ENCODE data around the gene POLE.
"Not testable (repeated sequence)": the region's sequence is repeated elsewhere in the genome, so short reads cannot be mapped to it uniquely, and the experiment has no call there.

Gene POLE

GRCh38 chr12:132719141-132719953, 32.2 kb upstream of the POLE start:
- DNase-seq: no peak

DNA sequence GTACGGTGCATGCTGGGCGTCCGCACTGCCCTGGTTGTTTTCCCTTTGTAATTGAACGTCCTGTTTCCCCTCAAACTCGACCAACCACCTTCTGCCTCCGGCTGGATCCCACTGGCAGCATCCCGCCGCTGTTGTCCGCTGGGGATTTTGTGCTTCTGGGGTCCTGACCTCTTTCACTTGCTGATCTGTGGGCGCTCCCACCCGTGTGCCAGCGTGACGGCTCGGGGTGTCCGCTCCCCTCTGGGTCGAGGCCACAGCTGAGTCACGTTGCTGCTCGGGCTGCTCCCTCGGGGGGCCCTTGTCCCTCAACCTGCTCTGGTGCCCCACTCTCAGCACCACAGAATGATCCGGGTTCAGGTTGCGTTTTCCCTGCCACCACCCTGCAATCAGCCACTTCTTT, 31.5 kb upstream of the POLE start:
- no peak for DNase-seq

GRCh38 chr12:132717531-132718387, 30.6 kb upstream of the POLE start:
- no peak for DNase-seq

DNA sequence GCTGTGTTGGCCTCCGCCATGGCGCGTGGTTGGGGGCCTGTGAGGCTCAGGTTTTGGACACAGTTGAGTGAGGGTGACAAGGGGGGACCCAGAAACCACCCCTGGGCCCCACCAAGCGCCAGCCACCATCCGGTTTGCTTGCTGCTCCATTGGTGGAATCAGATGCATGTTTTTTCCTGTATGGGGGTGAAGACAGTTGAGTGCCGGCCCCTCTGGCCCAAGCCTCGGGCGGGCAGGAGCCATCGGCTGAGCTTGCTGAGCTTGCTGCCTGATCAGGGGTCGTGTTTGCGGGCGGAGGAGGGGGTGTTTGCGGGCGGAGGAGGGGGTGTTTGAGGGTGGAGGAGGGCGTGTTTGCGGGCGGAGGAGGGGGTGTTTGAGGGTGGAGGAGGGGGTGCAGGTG, 29.9 kb upstream of the POLE start:
- no peak for DNase-seq

DNA sequence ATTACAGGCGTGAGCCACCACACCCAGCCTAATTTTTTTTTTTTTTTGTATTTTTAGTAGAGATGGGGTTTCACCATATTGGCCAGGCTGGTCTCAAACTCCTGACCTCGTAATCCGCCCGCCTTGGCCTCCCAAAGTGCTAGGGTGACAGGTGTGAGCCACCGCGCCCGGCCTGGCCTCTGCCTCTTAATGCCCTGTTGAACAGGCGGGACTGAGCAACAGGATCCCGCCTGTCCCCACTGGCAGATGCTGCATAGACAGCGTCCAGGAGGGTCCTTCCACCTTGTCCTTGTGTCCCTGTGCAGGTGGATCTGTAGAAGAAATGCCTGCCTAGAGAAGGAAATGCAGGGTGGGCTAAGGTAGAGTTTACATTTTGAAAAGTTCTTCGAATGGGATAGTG, 29.2 kb upstream of the POLE start:
- no peak for DNase-seq

GRCh38 chr12:132715874-132716273, 28.7 kb upstream of the POLE start:
- DNase-seq: no peak

DNA sequence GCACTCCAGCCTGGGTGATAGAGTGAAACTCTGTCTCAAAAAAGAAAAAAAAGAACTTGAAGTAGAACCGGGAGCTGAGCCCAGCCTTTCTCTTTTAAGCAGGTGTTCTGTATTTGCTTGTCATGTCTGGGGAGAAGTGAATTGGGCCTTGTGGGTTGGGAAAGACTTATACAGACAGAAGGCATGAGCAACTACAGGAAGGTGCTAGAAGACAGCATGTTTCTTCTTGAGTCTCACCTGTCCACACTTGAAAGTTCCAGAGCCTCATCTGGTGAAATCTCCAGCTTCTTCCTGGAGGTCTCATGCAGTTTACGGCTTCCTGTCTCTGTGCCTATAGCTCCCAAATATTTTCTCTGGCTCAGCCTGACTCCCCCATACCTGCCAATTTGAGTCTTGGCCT, 26.0 kb upstream of the POLE start:
- DNase-seq: no peak

- DNase-seq: peak in 5 of 56 donors; percentile 12 to 42 (median 34)
Observed at GRCh38 chr12:132711080-132711843, 24.1 kb upstream of the POLE start.

DNA sequence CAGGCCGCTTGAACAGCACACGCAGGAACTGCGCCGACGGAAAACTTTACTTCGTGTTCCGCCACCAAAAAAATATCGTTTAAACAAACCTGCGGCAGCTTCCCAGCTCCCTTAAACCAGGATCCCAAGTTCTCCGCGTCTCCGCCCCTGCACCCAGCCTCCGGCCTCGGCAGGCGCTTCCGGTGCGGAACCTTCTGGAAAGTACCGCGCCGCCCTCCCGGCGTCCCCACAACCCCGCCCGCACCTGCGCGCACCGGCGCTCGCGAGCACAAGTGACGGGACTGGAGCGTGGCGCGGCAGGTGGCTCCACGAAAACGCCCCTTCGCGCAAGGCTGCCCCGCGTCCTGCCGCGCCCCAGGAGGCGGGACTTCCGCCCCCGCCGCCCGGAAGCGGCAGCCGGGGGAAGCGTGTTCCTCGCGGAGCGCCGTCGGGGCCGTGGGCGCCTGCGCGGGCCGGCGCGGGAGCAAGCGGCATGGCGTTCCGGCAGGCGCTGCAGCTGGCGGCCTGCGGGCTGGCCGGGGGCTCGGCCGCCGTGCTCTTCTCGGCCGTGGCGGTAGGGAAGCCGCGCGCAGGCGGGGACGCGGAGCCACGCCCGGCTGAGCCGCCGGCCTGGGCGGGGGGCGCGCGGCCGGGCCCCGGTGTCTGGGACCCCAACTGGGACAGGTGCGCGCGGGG, 23.4 kb upstream of the POLE start, which contains the start of gene PGAM5:
Gene PGAM5, plus strand, starts transcription at position 438 of the 675 bp plus-strand sequence. Its CDS starts 35 bp downstream, at position 473.
- peak in 55 of 56 donors; percentile 10 to 87 (median 71) for DNase-seq

DNA sequence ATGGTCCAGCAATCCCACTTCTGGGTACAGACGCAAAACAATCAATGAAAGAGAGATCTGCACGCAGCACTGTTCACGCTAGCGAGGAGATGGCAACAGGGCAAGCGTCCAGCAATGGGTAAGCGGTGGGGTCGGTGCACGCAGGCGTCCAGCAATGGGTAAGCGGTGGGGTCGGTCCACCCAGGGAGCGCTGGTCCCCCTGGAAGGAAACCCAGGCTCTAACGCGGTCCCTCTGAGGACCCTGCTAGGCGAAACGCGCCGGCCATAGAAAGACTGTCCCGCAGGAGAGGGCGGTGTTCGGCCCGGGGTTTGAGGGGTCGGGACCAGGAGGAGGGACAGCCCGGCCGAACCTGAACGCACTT, 22.9 kb upstream of the POLE start:
- peak in 5 of 56 donors; percentile 26 to 51 (median 34) for DNase-seq

GRCh38 chr12:132708150-132708549, 21.0 kb upstream of the POLE start:
- DNase-seq: no peak

DNA sequence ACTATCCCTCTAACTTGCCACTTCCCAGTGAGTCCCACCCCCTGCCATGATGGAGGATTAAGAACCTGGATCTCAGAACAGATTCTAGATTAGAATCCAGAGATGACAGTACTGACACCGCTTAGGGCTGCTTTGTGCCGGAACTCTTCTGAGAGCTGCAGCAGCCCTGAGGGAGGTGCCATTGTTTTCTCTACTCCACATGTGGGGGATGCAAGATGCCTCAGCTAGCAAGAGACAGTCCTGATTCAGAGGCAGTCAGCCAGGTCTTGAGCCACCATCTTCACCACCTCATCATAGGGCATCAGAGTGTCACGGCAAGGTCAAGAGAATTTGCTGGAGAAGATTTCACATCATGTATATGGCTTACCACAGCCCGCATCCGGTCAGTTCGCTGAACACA, 20.1 kb upstream of the POLE start:
- no peak for DNase-seq

DNA sequence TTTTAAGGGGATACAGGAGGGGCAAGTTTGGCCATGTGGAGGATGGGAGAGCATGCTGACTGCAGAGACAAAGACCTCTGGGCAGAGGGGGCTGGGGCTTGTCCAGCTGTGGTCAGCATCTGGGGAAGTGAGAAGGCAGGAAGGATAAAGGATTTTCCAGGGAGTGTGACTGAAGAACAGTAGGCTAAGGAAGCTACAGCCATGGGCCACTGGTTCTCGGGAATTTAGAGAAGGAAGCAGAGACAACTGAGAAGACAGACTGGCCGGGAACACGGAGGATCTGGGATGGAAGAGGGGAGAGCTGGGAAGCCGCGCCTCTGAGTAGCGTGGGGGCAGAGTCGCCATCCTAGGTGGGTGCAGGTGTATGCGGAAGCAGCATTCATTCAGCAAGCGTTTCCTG, 16.5 kb upstream of the POLE start:
- DNase-seq: no peak

DNA sequence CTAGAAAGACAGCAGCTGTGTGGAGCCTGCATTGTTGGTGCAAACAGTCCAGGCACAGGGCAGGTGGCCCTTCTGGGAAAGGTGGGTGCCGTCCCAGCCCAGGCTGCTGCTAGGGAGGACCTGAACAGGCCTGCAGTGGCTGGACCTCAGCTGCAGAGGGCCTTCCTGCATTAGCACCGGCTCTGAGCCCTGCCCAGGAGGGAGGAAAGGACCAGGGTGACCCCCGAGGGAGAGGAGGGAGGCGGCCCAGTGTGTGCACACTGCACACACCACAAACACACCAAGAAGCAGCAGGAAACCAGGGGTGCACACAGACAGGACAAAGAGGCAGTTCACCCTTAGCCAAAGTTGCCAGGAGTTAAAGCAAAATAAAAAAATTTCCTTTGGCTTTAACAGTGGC, 15.5 kb upstream of the POLE start:
- no peak for DNase-seq

GRCh38 chr12:132700212-132700822, 13.2 kb upstream of the POLE start:
- DNase-seq: no peak

DNA sequence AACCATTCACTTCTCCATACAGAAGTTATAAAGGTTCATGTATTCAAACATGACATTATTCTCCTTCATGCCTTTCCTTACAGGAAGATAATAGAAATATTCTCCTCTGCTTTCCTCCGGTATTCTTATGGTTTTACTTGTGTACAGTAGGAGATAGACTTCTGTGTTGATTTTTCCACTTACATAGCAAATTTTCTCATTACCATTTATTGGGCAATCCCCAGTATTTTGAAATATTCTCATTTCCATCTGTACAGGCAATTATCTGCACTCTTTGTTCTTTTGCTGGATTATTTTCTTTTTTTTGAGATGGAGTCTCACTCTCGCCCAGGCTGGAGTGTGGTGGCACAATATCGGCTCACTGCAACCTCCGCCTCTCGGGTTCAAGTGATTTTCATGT, 11.2 kb upstream of the POLE start:
- no peak for DNase-seq

DNA sequence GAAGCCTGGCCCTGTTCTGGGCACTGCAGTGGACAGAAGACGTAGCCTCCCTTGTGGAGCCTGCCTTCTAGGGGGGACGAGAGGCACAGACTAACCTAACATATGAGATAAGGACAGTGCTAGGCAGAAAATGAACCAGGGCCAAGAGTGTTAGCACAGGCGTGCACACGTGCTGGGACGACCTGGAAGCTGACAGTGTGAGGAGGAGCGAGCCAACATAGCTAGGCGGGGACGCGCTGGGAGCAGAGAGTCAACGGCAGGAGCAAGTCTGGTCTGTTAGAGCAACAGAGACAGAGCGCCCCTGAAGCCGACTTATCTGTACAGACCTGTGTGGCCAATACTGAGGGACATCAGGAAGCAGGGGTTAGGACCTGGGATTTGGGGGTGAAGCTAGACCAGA, 8.3 kb upstream of the POLE start:
- DNase-seq: no peak

GRCh38 chr12:132694888-132695287, 7.7 kb upstream of the POLE start:
- DNase-seq: not testable (repeated sequence)

- not testable (repeated sequence) for DNase-seq
Observed at GRCh38 chr12:132692030-132692429, 4.9 kb upstream of the POLE start.

DNA sequence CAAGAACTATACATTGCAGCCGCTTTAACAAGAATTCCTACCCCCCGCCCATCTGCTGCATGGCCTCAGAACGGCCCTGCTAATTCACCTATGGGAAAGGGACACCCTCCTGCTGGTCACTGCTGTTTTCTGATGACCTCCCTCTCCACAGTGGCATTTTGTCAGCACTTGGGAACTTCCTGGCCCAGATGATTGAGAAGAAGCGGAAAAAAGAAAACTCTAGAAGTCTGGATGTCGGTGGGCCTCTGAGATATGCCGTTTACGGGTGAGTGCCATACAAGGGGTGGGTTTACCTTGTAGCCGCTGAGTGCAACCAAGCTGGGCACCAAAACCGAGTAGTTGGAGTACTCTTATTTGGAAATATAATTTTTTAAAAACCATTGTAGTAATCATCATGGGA, 3.0 kb upstream of the POLE start:
- DNase-seq: no peak

DNA sequence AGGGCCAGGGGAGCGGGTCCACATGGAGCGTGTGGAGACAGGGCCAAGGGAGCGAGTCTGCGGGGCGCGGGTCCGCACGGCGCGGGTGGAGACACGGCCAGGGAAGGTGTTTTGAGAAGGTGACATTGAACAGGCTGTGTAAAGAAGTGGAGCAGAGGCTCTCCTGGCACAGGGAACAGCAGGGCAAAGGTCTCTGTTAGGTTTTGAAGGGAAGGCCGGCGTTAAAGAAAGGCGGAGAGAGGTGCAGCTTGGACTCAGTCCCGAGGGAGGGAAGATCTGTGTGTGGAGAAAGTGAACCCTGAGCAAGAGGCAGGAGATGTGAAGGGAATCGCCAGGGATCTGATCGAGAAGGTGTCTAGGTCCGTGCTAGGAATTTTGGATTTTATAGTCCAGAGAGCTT, 2.1 kb upstream of the POLE start:
- DNase-seq: no peak

All from nucleus accumbens (tissue), 56 donors.